CD4-positive, alpha-beta T cell treated with Interleukin-1 beta for 1 hour (primary cell): ENCODE results near the gene ATP10A.
"Not testable (repeated sequence)": the region's sequence is repeated elsewhere in the genome, so short reads cannot be mapped to it uniquely, and the experiment has no call there.

Experiments
- DNase-seq, 2 donors: peaks; one replicate each; pipeline ENCODE4 v3.0.0-alpha.2; 2020 to 2022

ATP10A gene

GRCh38 chr15:25771736-25772135 is 91.4 kb downstream of the ATP10A start:
- DNase-seq: not testable (repeated sequence)

GRCh38 chr15:25771338-25771706 is 91.8 kb downstream of the ATP10A start:
- no peak for DNase-seq

GRCh38 chr15:25770618-25771337 is 92.3 kb downstream of the ATP10A start:
- no peak for DNase-seq

GRCh38 chr15:25770031-25770430 is 93.1 kb downstream of the ATP10A start:
- DNase-seq: no peak

GRCh38 chr15:25768271-25768670 is 94.9 kb downstream of the ATP10A start:
- no peak for DNase-seq

- no peak for DNase-seq
These were observed 95.6 kb downstream of the ATP10A start for GRCh38 chr15:25767356-25768151.

GRCh38 chr15:25766417-25766816 is 96.7 kb downstream of the ATP10A start:
- DNase-seq: no peak

- no peak for DNase-seq
These were observed 98.0 kb downstream of the ATP10A start for GRCh38 chr15:25764980-25765735.

GRCh38 chr15:25763954-25764353 is 99.2 kb downstream of the ATP10A start:
- no peak for DNase-seq

GRCh38 chr15:25763331-25763751 is 99.8 kb downstream of the ATP10A start:
- DNase-seq: no peak

GRCh38 chr15:25761971-25762662 is 101.0 kb downstream of the ATP10A start:
- DNase-seq: peak in 1 of 2 donors; percentile 38

- DNase-seq: no peak
These were observed 103.7 kb downstream of the ATP10A start for GRCh38 chr15:25759421-25759820.

- not testable (repeated sequence) for DNase-seq
These were observed 104.5 kb downstream of the ATP10A start for GRCh38 chr15:25758612-25759011.

GRCh38 chr15:25743548-25744275 is 119.4 kb downstream of the ATP10A start:
- no peak for DNase-seq

- no peak for DNase-seq
These were observed 120.2 kb downstream of the ATP10A start for GRCh38 chr15:25742776-25743547.

- no peak for DNase-seq
These were observed 120.9 kb downstream of the ATP10A start for GRCh38 chr15:25742041-25742730.

- DNase-seq: peak in 1 of 2 donors; percentile 19
These were observed 121.9 kb downstream of the ATP10A start for GRCh38 chr15:25741256-25741580.

- no peak for DNase-seq
These were observed 122.5 kb downstream of the ATP10A start for GRCh38 chr15:25740383-25741255.

- DNase-seq: peak; percentile 28 to 40
These were observed 123.4 kb downstream of the ATP10A start for GRCh38 chr15:25739687-25740121.
